Parathyroid adenoma (tissue), 2 donors: ENCODE results near the gene EDC3.

Source experiments
- H2AFZ ChIP-seq: fragments of 300-600 bp; sonication (generic); one replicate; pipeline ENCODE4 v1.7.0; 2017; ENCODE audit warnings: antibody characterized with exemption, mild to moderate bottlenecking
- H3K27ac ChIP-seq: fragments of 300-600 bp; sonication (generic); one replicate; pipeline ENCODE4 v1.7.0; 2017
- H3K27me3 ChIP-seq: fragments of 300-600 bp; sonication (generic); one replicate; pipeline ENCODE4 v1.7.0; 2017; ENCODE audit warnings: low read length; ENCODE audit not compliant: control insufficient read depth, insufficient read depth
- H3K36me3 ChIP-seq: fragments of 300-600 bp; sonication (generic); one replicate; pipeline ENCODE4 v1.7.0; 2017; ENCODE audit warnings: low read length; ENCODE audit not compliant: control insufficient read depth, insufficient read depth
- H3K4me1 ChIP-seq: fragments of 300-600 bp; sonication (generic); one replicate; pipeline ENCODE4 v1.7.0; 2017; ENCODE audit warnings: control low read depth
- H3K4me2 ChIP-seq: fragments of 300-600 bp; sonication (generic); one replicate; pipeline ENCODE4 v1.7.0; 2017; ENCODE audit warnings: low read length
- H3K4me3 ChIP-seq: fragments of 300-600 bp; sonication (generic); one replicate; pipeline ENCODE4 v1.7.0; 2017; ENCODE audit warnings: low read depth, low read length
- H3K79me2 ChIP-seq: fragments of 300-600 bp; sonication (generic); one replicate; pipeline ENCODE4 v1.7.0; 2017; ENCODE audit warnings: control low read depth
- H3K9ac ChIP-seq: fragments of 300-600 bp; sonication (generic); one replicate; pipeline ENCODE4 v1.7.0; 2017; ENCODE audit warnings: mild to moderate bottlenecking
- H3K9me3 ChIP-seq: fragments of 300-600 bp; sonication (generic); one replicate; pipeline ENCODE4 v1.7.0; 2017; ENCODE audit warnings: low read length; ENCODE audit not compliant: control insufficient read depth
- CTCF ChIP-seq: fragments of 300-600 bp; sonication (generic); IDR thresholded peaks from one replicate; pipeline ENCODE4 v1.7.0; 2017; ENCODE audit warnings: antibody characterized with exemption, mild to moderate bottlenecking
- donor health status: primary hyperparathyroidism.

The EDC3 gene

GRCh38 chr15:74595271-74595670, 100.6 kb downstream of the EDC3 start:
- Histone ChIP-seq H3K36me3 (no peaks in the 10 kb centered on the region), H3K27me3 (no peaks in the 10 kb centered on the region), H3K4me3 (no peak overlapping the region), H3K4me2 (no peak overlapping the region), H3K9ac (no peak overlapping the region), H3K4me1 (peaks cover 2% of the 10 kb centered on the region), H3K9me3 (no peaks in the 10 kb centered on the region), H2AFZ (no peak overlapping the region), H3K79me2 (no peaks in the 10 kb centered on the region), H3K27ac (no peak overlapping the region)
- no peak for TF ChIP-seq CTCF

DNA sequence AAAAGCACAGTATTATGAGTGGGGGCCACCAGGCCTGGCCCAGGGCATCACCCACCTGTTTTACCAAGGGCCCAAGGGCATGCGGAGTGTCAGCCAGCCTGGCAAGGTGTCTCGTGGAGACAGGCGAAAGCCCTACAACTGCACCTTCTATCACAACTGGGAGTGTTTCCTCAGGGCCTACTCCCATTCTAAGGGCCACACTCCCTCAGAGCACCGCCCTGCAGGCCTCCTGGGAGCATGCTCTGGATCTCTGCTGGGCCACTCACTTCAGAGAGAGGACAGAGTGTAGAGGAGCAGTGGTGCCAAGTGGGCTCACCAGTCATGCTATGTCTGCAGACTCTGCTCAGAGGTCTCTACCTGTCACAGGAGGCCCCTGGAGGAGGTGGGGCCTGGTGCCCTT, 101.4 kb downstream of the EDC3 start:
- TF ChIP-seq CTCF, result no peak
- no peak overlapping the region for H2AFZ ChIP-seq
- no peak overlapping the region for H3K9ac ChIP-seq
- no peak overlapping the region for H3K4me2 ChIP-seq
- H3K4me1 ChIP-seq, result peaks cover 2% of the 10 kb centered on the region
- no peak overlapping the region for H3K4me3 ChIP-seq
- H3K79me2 ChIP-seq, result no peaks in the 10 kb centered on the region
- H3K27me3 ChIP-seq, result no peaks in the 10 kb centered on the region
- H3K27ac ChIP-seq, result no peak overlapping the region
- H3K9me3 ChIP-seq, result no peaks in the 10 kb centered on the region
- no peaks in the 10 kb centered on the region for H3K36me3 ChIP-seq

GRCh38 chr15:74593122-74593521, 102.7 kb downstream of the EDC3 start:
- Histone ChIP-seq H2AFZ (no peak overlapping the region), H3K4me2 (no peak overlapping the region), H3K4me1 (peaks cover 2% of the 10 kb centered on the region), H3K9ac (no peak overlapping the region), H3K27ac (no peak overlapping the region), H3K9me3 (no peaks in the 10 kb centered on the region), H3K27me3 (no peaks in the 10 kb centered on the region), H3K79me2 (no peaks in the 10 kb centered on the region), H3K36me3 (no peaks in the 10 kb centered on the region), H3K4me3 (no peak overlapping the region)
- TF ChIP-seq CTCF, result no peak

GRCh38 chr15:74592222-74592621, 103.6 kb downstream of the EDC3 start:
- no peak overlapping the region for H3K4me3 ChIP-seq
- no peak overlapping the region for H3K27ac ChIP-seq
- no peaks in the 10 kb centered on the region for H3K79me2 ChIP-seq
- no peaks in the 10 kb centered on the region for H3K27me3 ChIP-seq
- no peak overlapping the region for H2AFZ ChIP-seq
- H3K9me3 ChIP-seq, result no peaks in the 10 kb centered on the region
- TF ChIP-seq CTCF, result no peak
- H3K4me2 ChIP-seq, result no peak overlapping the region
- H3K4me1 ChIP-seq, result no peaks in the 10 kb centered on the region
- H3K36me3 ChIP-seq, result no peaks in the 10 kb centered on the region
- H3K9ac ChIP-seq, result no peak overlapping the region

GRCh38 chr15:74589826-74590225, 106.0 kb downstream of the EDC3 start:
- no peaks in the 10 kb centered on the region for H3K79me2 ChIP-seq
- H3K9me3 ChIP-seq, result no peaks in the 10 kb centered on the region
- H3K36me3 ChIP-seq, result no peaks in the 10 kb centered on the region
- TF ChIP-seq CTCF, result no peak
- no peak overlapping the region for H3K9ac ChIP-seq
- H2AFZ ChIP-seq, result no peak overlapping the region
- no peak overlapping the region for H3K27ac ChIP-seq
- no peak overlapping the region for H3K4me3 ChIP-seq
- H3K4me1 ChIP-seq, result peaks cover 7% of the 10 kb centered on the region
- H3K4me2 ChIP-seq, result no peak overlapping the region
- H3K27me3 ChIP-seq, result no peaks in the 10 kb centered on the region
